Measurements from ENCODE around the gene CDKN2C. TPM values are rescaled to one million over a fixed set of nuclear protein-coding genes. Genes with fewer than 3 reads are reported as not detected.
A peak's percentile ranks its signal among the peaks of the same experiment; 100 is the strongest.
"Not testable (repeated sequence)": the region's sequence is repeated elsewhere in the genome, so short reads cannot be mapped to it uniquely, and the experiment has no call there.

Gene CDKN2C
- 10 to 100 TPM; 53.1 to 56.1 TPM for total RNA-seq

GRCh38 chr1:50969611-50970508, at the start of gene CDKN2C:
TSS of gene CDKN2C (plus strand) at chr1:50970245. CDS start at chr1:50970369, 124 bp downstream.
- CTCF ChIA-PET = interaction anchor here (0.6 to 3.7 kb wide), 6 partner anchors 9 to 327 kb away, joined by 3 to 30 read pairs (median 6); partner anchors contain the start of gene FAF1
- H3K9me3 Mint-ChIP-seq = no peaks in the 10 kb centered on the region
- H3K4me3 Mint-ChIP-seq = peak within 1 kb of the TSS; percentile 90
- H3K27me3 Mint-ChIP-seq = peaks cover 25% of the 10 kb centered on the region
- H3K4me1 Mint-ChIP-seq = peaks cover 33% of the 10 kb centered on the region
- peak; percentile 60 for DNase-seq
- H3K36me3 Mint-ChIP-seq (ENCODE audit: low read depth) = peaks cover 46% of the 10 kb centered on the region
- POLR2A ChIA-PET = interaction anchor here (0.9 to 4.2 kb wide), 10 partner anchors 8 to 910 kb away, joined by 3 to 150 read pairs (median 4); partner anchors contain the start of genes FAF1 and RNF11
- peak within 1 kb of the TSS; percentile 99 for H3K27ac Mint-ChIP-seq

DNA sequence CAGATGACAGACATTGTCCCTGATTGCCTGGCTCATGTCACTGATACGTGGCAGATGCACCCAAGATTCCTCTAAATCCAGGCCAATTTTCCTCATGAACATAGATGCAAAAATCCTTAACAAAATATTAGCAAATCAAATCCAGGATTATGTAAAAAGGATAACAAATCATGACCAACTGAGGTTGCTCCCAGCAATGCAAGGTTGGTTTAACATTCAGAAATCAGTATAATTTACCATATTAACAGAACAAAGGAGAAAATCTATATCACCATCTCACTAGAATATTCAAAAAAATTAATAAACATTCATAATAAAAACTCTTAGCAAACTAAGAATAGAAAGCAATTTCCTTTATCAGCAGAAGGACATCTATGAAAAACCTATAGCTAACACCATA, 49.6 kb upstream of the CDKN2C start:
- no peak overlapping the region for H3K4me3 Mint-ChIP-seq
- peaks cover 13% of the 10 kb centered on the region for H3K9me3 Mint-ChIP-seq
- CTCF ChIA-PET = interaction anchor here (1.3 kb wide), 1 partner anchor 9 kb away, joined by 4 read pairs; no protein-coding TSS in a partner anchor
- no peak for DNase-seq
- H3K27ac Mint-ChIP-seq = no peak overlapping the region
- no peaks in the 10 kb centered on the region for H3K27me3 Mint-ChIP-seq
- POLR2A ChIA-PET = no interaction called here
- H3K36me3 Mint-ChIP-seq (ENCODE audit: low read depth) = peaks cover 32% of the 10 kb centered on the region
- no peaks in the 10 kb centered on the region for H3K4me1 Mint-ChIP-seq

DNA sequence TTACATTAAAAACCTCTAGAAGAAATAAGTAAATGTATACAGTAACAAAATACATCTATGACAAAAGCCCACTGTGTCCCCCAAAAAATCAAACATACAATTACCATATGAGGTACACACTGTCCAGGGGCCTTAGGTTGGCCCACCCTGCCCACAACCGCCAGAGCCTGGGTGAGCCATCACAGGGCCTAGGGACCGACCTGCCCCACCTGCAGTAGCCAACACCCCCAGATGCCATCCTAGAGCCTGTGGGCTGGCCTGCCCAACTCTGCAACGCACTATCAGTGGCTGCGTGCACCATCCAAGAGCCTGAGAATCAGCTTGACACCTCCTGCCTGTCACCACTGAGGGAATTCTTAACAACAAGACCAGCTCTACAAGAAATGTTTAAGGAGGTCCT, 49.0 kb upstream of the CDKN2C start:
- POLR2A ChIA-PET = no interaction called here
- no peak for DNase-seq
- H3K36me3 Mint-ChIP-seq (ENCODE audit: low read depth) = peaks cover 32% of the 10 kb centered on the region
- H3K27ac Mint-ChIP-seq = no peak overlapping the region
- no peak overlapping the region for H3K4me3 Mint-ChIP-seq
- CTCF ChIA-PET = interaction anchor here (1.3 kb wide), 1 partner anchor 8 kb away, joined by 4 read pairs; no protein-coding TSS in a partner anchor
- no peaks in the 10 kb centered on the region for H3K4me1 Mint-ChIP-seq
- no peaks in the 10 kb centered on the region for H3K27me3 Mint-ChIP-seq
- H3K9me3 Mint-ChIP-seq = peaks cover 13% of the 10 kb centered on the region

GRCh38 chr1:50923564-50923963, 46.5 kb upstream of the CDKN2C start:
- Mint-ChIP-seq H3K27me3 (no peaks in the 10 kb centered on the region), H3K27ac (no peak overlapping the region), H3K36me3 (ENCODE audit: low read depth) (peaks cover 29% of the 10 kb centered on the region), H3K9me3 (peaks cover 13% of the 10 kb centered on the region), H3K4me3 (no peak overlapping the region), H3K4me1 (no peaks in the 10 kb centered on the region)
- DNase-seq = no peak
- ChIA-PET POLR2A (no interaction called here), CTCF (no interaction called here)

DNA sequence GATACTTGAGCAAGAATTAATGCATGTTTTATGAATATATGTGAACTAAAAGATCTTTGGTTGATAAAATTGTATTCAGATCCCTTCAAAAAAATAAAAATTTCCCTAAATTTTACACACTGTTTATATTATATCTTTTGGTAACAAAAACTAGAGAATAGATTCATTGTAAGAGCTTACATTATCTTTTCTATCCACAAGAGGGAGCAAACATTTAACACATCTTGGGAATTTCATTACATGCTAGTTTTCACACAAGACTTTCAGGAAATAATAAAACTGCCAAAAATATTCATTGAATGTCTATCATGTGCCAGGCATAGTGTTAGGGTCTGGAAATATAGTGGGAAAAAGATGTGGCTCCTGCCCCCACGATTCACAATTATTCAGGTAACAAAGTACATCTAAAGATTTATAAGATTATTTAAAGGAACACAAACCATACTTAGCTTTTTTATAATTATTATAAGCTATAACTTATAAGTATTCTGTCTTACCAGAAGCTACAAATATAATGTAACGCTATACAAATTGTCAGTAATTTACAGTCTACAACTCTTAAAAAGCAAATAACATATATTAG, 40.6 kb upstream of the CDKN2C start:
- peaks cover 3% of the 10 kb centered on the region for H3K36me3 Mint-ChIP-seq (ENCODE audit: low read depth)
- peaks cover 2% of the 10 kb centered on the region for H3K9me3 Mint-ChIP-seq
- CTCF ChIA-PET = interaction anchor here (0.5 to 2.6 kb wide), 23 partner anchors 9 to 604 kb away, joined by 3 to 41 read pairs (median 4); partner anchors contain the start of genes CDKN2C and FAF1
- H3K4me1 Mint-ChIP-seq = peaks cover 16% of the 10 kb centered on the region
- POLR2A ChIA-PET = interaction anchor here (0.6 to 1.1 kb wide), 4 partner anchors 31 to 46 kb away, joined by 3 to 6 read pairs (median 4); partner anchors contain the start of gene FAF1
- H3K27me3 Mint-ChIP-seq = no peaks in the 10 kb centered on the region
- no peak overlapping the region for H3K4me3 Mint-ChIP-seq
- H3K27ac Mint-ChIP-seq = no peak overlapping the region
- DNase-seq = no peak

DNA sequence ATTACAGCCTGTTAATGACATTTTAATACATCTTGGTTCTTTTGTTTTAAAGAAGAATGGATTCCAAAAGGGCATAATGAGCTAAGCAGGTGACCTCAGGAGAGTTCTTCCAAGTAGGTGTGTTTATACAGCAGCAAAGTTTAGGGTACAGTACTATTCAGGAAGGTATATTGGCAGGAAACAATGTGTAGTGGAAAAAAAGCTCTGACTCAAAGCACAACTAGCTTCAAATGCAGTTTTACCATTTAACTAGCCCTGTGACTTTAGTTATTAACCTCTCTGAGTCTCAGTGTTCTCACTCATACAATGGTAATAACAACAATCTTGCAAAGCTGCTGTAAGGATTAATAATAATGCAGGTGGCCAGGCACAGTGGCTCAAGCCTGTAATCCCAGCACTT, 39.9 kb upstream of the CDKN2C start:
- Mint-ChIP-seq H3K4me1 (peaks cover 16% of the 10 kb centered on the region), H3K9me3 (peaks cover under 1% of the 10 kb centered on the region), H3K27me3 (no peaks in the 10 kb centered on the region), H3K36me3 (ENCODE audit: low read depth) (peaks cover 3% of the 10 kb centered on the region), H3K4me3 (no peak overlapping the region), H3K27ac (no peak overlapping the region)
- CTCF ChIA-PET = interaction anchor here (0.5 to 2.6 kb wide), 20 partner anchors 8 to 603 kb away, joined by 3 to 41 read pairs (median 4); partner anchors contain the start of genes CDKN2C and FAF1
- POLR2A ChIA-PET = interaction anchor here (0.7 to 0.9 kb wide), 2 partner anchors 8 to 38 kb away, joined by 4 read pairs; no protein-coding TSS in a partner anchor
- no peak for DNase-seq

DNA sequence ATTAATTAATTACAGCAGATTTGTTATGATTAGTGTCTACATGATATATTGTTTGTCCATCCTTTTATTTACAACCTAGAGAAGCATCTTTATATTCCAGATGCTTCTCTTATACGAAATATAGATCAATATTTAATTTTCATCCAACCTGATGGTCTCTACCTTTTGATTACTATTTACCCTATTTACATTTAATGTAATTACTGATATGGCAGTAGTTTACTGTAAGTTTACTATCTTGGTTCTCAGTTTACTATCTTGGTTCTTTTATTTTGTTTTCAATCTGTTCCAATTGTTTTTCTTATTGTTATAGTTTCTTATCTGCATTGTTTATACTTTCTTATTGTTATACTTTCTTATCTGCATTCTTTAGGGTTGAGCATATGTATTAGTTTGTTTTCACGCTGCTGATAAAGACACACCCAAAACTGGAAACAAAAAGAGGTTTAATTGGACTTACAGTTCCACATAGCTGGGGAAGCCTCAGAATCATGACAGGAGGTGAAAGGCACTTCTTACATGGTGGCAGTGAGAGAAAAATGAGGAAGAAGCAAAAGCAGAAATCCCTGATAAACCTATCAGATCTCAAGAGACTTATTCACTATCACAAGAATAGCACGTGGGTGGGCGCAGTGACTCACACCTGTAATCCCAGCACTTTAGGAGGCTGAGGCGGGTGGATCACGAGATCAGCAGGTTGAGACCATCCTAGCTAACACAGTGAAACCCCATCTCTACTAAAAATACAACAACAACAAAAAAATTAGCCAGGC, 38.9 kb upstream of the CDKN2C start:
- H3K27me3 Mint-ChIP-seq = no peaks in the 10 kb centered on the region
- H3K36me3 Mint-ChIP-seq (ENCODE audit: low read depth) = peaks cover 3% of the 10 kb centered on the region
- DNase-seq = no peak
- no peak overlapping the region for H3K4me3 Mint-ChIP-seq
- H3K27ac Mint-ChIP-seq = no peak overlapping the region
- H3K9me3 Mint-ChIP-seq = no peaks in the 10 kb centered on the region
- POLR2A ChIA-PET = interaction anchor here (0.7 kb wide), 1 partner anchor 9 kb away, joined by 4 read pairs; no protein-coding TSS in a partner anchor
- H3K4me1 Mint-ChIP-seq = peaks cover 20% of the 10 kb centered on the region
- CTCF ChIA-PET = interaction anchor here (0.6 to 1.6 kb wide), 5 partner anchors 7 to 96 kb away, joined by 3 to 7 read pairs (median 4); no protein-coding TSS in a partner anchor

DNA sequence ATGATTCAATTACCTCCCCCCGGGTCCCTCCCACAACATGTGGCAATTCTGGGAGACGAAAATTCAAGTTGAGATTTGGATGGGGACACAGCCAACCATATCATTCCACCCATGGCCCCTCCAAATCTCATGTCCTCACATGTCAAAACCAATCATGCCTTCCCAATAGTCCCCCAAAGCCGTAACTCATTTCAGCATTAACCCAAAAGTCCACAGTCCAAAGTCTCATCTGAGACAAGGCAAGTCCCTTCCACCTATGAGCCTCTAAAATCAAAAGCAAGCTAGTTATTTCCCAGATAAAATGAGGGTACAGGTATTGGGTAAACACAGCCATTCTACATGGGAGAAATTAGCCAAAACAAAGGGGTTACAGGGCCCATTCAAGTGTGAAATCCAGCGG, 38.0 kb upstream of the CDKN2C start:
- DNase-seq; H3K36me3 Mint-ChIP-seq (ENCODE audit: low read depth); H3K4me3 Mint-ChIP-seq; H3K27ac Mint-ChIP-seq; POLR2A ChIA-PET; H3K9me3 Mint-ChIP-seq; H3K27me3 Mint-ChIP-seq: not testable (repeated sequence)
- peaks cover 20% of the 10 kb centered on the region for H3K4me1 Mint-ChIP-seq
- CTCF ChIA-PET = interaction anchor here (0.6 to 1.4 kb wide), 3 partner anchors 18 to 97 kb away, joined by 3 to 5 read pairs (median 4); no protein-coding TSS in a partner anchor

DNA sequence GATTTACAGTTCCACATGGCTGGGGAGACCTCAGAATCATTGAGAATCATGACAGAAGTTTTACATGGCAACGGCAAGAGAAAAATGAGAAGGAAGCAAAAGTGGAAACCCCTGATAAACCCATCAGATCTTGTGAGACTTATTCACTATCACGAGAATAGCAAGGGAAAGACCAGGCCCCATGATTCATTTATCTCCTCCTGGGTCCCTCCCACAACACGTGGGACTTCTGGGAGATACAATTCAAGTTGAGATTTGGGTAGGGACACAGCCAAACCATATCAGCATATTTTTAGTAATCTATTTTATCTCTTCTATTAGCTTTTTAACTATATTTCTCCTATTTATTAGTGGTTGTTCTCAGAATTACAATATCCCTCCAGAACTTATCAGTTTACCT, 36.3 kb upstream of the CDKN2C start:
- POLR2A ChIA-PET; H3K27ac Mint-ChIP-seq; H3K9me3 Mint-ChIP-seq; H3K4me3 Mint-ChIP-seq; DNase-seq; H3K36me3 Mint-ChIP-seq (ENCODE audit: low read depth); H3K27me3 Mint-ChIP-seq; CTCF ChIA-PET: not testable (repeated sequence)
- peaks cover 20% of the 10 kb centered on the region for H3K4me1 Mint-ChIP-seq

GRCh38 chr1:50934838-50935237, 35.2 kb upstream of the CDKN2C start:
- H3K4me3 Mint-ChIP-seq = no peak overlapping the region
- ChIA-PET POLR2A (no interaction called here), CTCF (no interaction called here)
- DNase-seq = no peak
- no peak overlapping the region for H3K27ac Mint-ChIP-seq
- H3K36me3 Mint-ChIP-seq (ENCODE audit: low read depth) = peaks cover 3% of the 10 kb centered on the region
- H3K27me3 Mint-ChIP-seq = no peaks in the 10 kb centered on the region
- no peaks in the 10 kb centered on the region for H3K9me3 Mint-ChIP-seq
- H3K4me1 Mint-ChIP-seq = peaks cover 19% of the 10 kb centered on the region

GRCh38 chr1:50935276-50935675, 34.8 kb upstream of the CDKN2C start:
- H3K27ac Mint-ChIP-seq; H3K36me3 Mint-ChIP-seq (ENCODE audit: low read depth); DNase-seq; H3K9me3 Mint-ChIP-seq; H3K4me3 Mint-ChIP-seq; H3K27me3 Mint-ChIP-seq: not testable (repeated sequence)
- ChIA-PET POLR2A (interaction anchor here (1.1 kb wide), 1 partner anchor 33 kb away, joined by 3 read pairs; no protein-coding TSS in a partner anchor), CTCF (interaction anchor here (0.9 kb wide), 1 partner anchor 62 kb away, joined by 3 read pairs; no protein-coding TSS in a partner anchor)
- H3K4me1 Mint-ChIP-seq = peaks cover 15% of the 10 kb centered on the region

DNA sequence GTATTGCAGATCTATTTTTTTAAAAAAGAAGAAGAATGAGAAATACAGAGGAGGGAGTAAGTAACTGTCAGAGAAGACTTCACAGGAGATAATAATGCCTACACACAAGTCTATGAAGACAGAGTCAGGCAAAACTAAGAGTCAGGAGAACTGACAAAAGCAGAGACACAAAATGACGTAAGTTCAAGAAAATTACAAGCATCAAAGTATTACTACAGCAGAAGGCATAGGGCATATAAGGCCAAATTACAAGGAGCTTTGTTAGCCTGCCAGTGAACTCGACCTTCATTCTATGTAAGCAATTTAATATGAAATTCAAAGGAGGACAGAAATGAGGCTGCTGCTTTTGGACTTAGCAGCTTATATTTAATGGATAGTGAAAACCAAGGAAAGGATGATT, 33.7 kb upstream of the CDKN2C start:
- CTCF ChIA-PET = interaction anchor here (0.9 kb wide), 1 partner anchor 63 kb away, joined by 3 read pairs; no protein-coding TSS in a partner anchor
- POLR2A ChIA-PET = interaction anchor here (1.1 kb wide), 1 partner anchor 32 kb away, joined by 3 read pairs; no protein-coding TSS in a partner anchor

More for the DNA sequence above, 33.7 kb upstream of the CDKN2C start:
- H3K9me3 Mint-ChIP-seq = no peaks in the 10 kb centered on the region
- H3K36me3 Mint-ChIP-seq (ENCODE audit: low read depth) = peaks cover 6% of the 10 kb centered on the region
- no peaks in the 10 kb centered on the region for H3K27me3 Mint-ChIP-seq
- no peak for DNase-seq
- peaks cover 7% of the 10 kb centered on the region for H3K4me1 Mint-ChIP-seq
- no peak overlapping the region for H3K27ac Mint-ChIP-seq
- H3K4me3 Mint-ChIP-seq = no peak overlapping the region
